Stimulated activated CD4-positive, alpha-beta T cell treated with anti-CD3 and anti-CD28 coated beads, Interleukin-12 subunit alpha, Interleukin-12 subunit beta, amount 100 ng/mL, for 24 hours (primary cell): ENCODE data around the gene HEXD.
"Not testable (repeated sequence)": the region's sequence is repeated elsewhere in the genome, so short reads cannot be mapped to it uniquely, and the experiment has no call there.

Source experiments
- DNase-seq, 2 experiments: peaks; one replicate each; pipeline ENCODE4 v3.0.0-alpha.2; 2020; ENCODE audit warnings: low read depth in 2 of 2

Gene HEXD

DNA sequence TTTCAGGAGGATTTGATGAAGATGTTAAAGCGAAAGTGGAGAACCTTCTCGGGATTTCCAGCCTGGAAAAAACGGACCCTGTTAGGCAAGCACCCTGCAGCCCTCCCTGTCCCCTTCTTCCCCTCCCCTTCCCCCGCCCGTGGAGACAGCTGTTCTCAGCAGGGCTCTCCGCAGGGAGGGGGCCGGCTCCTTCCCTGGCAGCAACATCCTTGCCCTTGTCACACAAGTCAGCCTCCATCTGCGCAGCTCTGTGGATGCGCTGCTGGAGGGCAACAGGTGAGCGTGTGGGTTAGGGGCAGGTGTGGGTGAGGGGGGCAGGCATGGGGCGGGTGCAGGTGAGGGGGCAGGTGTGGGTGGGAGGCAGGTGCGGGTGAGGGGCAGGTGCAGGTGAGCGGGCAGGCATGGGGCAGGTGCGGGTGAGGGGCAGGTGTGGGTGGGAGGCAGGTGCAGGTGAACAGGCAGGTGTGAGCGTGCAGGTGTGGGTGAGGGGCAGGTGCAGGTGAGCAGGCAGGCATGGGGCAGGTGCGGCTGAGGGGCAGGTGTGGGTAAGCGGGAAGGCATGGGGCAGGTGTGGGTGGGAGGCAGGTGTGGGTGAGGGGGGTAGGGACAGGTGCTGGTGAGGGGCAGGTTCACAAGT, 23.0 kb downstream of the HEXD start:
- DNase-seq = no peak

DNA sequence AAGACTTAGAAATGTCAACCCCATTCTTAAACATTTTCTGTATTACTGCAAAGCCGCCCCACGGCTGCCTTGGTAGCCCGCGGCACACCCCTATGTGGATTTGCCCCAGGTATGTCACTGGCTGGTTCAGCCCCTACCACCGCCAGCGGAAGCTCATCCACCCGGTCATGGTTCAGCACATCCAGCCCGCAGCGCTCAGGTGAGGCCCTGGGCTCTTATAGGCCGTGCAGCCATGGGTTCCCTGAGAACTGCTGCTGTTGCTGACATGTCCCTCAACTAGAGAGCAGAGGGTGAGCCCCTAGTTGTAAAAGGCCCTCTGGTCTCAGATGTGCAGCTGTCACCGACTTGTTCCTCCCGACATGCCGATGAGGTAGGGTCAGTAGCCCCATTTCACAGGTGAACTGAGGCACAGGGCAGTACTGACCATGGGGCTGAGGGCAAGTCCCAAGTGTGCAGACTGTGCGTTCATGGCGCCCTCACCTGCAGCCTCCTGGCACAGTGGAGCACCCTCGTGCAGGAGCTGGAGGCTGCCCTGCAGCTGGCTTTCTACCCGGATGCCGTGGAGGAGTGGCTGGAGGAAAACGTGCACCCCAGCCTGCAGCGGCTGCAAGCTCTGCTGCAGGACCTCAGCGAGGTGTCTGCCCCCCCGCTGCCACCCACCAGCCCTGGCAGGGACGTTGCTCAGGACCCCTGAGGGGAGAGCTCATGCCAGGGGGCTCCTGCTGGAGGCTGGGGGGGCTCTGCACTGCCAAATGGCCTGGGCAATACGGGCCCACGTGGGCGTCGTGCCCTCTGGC, 23.7 kb downstream of the HEXD start:
- DNase-seq = no peak

DNA sequence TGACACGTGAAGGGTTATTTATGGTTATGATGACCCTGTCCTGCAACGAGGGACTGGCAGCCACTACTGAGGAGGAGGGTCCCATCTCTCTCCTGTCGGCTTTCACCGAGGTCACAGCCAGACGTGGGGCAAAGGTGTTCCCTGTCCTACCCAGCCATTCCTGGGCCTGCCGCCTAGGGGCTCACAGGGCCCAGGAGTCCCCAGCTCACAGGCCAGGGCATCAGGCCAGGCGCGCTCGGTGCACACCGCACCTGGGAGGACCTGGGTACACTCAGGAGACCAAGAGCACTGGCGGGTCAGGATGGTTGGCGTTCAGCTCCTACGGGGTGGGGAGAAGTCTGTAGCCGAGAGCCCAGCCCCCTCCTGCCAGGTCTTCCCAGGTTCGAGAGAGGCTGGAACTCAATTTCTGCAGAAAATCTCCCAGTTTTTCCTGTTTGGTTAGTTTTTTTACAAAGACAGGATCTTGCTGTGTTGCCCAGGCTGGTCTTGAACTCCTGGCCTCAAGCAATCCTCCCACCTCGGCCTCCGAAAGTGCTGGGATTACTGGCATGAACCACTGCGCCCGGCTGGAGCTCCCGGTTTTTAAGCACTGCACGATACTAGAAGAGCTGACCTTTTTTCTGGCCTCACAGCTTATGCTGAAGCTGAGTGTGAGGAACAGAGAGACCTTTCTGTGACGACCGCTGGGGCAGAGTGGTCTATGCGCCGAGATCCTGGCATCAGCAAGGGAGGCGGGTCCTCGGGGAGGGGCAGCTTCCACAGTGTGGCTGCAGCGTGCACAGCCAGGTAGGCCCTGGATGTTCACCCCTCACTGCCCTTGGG, 24.7 kb downstream of the HEXD start:
- no peak for DNase-seq

DNA sequence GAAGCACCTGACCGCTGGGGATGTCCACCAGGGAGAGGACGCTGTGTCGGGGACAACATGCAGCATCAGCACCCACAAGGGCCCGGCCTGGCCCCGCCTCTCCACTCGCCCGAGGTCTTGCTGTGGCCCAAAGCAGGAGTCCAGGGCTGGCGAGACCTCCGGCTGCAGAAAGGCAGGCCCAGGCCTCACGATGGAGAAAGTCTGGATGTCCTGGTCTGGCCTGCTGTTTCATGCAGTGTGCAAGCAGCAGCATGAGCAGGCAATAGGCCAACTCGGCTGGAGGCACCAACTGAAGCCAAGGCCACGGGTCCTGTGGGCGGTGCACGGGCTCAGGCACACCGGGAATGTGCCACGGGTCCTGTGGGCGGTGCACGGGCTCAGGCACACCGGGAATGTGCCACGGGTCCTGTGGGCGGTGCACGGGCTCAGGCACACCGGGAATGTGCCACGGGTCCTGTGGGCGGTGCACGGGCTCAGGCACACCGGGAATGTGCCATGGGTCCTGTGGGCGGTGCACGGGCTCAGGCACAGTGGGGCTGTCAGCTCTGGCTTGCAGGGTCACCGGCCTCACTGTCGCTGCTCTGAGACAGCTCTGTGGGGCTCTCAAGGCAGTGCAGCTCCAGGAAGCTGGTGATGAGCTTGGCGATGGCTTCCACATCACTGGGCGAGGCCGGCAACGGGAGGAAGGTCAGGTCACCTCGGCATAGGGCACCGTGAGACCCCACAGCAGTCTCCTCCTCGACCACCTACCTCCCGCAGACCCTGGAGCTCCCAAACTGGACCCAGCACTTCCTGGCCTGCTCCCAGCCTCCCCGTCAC, 25.5 kb downstream of the HEXD start:
- no peak for DNase-seq

DNA sequence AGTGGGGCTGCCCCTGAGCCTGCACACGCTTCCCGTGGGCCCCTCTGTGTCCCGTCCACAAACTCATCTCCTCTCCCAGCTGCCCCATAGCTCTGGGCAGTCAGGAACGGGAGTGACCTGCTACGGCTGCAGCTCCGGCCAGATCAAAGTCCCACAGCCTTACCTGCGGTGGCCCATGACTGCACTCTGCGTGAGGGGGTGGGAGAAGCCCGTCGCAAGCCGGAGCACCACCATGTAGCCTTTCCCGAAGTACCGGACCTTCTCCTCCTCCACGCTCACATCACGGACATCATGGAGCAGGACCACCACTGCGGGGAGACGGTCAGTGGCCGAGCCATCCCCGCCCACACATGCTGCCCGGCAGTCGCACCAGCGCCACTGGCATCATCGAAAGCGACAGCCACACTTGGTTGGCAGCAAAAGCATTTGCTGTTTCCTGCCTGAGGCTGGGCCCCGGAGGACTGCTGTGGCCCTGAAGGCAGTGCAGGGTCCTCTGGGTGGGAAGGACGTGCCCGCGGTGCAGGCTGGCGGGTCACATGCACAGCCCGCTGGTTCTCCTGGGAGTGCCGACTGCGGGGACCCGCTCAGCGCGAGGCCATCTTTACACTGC, 26.2 kb downstream of the HEXD start:
- DNase-seq = no peak

DNA sequence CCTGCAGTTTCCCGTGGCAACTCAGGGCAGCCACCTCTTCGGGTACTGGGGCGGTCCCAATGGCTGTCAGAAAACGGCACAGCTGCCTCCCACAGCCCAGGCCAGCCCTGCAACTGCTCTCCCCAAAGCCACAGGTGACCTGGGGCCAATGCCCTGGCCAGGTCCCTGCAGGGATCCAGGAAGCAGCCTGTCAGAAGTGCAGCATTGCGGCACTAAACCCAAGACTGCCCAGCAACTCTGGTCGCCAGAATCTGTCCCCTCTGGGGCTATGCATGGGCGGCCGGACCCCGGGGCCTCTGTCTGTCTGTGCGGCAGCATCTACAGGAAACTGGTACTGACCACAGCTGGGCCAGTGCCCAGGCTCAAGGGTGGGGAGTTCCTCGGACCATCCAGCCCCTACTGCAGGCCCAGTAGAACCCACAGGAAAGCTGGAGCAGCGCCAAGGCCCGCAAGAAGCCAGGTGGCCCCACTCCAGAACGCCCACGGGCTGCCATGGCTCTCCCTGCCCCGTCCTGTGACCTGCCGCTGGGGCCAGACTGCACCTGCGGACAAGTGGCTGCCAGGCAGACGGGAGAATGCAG, 26.9 kb downstream of the HEXD start:
- DNase-seq = no peak

DNA sequence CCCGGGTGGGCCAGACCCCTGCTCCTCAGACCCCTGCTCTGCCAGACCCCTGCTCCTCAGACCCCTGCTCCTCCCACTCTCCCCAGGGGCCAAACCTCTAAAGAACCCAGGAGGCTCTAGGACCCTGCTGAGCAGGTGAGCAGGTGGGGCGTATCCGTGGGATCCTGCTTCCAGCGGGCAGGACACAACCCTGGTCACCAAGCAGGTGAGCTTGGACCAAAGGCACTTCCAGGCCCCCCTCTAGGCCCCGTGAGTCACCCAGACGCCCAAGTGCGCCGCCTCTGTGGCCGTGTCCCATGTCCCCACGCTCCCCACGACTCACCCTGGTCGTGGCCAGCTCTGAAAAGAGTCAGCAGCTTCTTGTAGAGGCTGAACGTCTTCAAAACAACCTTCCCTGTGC, 27.4 kb downstream of the HEXD start:
- DNase-seq = no peak

DNA sequence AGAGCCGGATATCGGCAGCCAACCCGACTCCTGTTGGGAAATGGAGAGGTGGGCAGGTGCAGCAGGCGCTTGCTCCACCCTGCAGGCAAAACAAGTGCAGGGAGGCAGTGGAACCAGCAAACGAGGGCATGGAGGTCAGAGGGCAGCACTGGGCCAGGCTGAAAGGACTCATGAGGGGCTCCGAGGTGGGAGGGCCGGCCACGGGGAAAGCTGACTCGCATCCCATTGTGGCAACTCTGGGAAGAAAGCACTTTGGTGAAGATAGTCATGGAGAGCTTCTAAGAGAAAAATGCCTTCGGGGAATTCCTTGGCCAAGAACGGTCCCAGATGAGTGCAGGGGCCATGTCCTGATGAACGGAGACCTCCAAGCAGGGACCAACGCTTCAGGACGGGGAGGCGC, 28.0 kb downstream of the HEXD start:
- DNase-seq = no peak

DNA sequence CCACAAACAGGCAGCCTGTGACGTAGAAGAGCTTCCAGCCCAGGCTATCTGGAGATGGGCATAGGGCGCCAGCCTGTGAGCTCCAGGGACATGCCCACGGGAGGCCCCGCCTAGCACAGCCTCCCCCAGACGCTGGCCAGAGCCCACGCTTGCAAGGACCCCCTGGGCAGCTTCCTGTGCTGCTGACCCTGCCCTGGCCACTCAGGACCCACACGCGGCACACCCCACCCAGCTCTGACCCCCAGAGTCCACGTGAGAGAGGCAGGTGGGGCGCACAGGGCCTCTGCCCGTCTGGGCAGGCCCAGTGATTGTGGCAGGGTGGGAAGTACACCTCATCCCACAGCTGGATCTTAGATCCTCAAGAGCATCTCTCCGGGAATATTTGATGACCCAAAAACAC, 28.5 kb downstream of the HEXD start:
- no peak for DNase-seq

DNA sequence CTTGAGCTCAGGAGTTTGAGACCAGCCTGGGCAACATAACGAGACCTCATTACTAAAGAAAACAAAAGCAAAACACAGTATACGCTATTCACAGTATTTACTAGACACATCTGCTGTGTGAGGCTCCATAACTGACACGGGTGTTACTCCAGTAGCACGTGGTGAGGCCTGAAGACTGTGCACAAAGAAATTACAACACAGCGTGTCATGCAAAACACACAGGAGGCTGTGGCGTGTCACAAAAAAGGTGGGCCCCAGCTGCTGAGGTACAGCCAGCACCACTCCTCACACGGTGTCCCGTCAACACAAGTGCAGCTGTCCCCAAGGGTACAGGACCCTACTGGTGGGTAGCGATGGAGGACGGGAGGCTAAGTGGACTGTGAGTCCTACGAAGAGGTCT, 29.7 kb downstream of the HEXD start:
- DNase-seq = no peak

DNA sequence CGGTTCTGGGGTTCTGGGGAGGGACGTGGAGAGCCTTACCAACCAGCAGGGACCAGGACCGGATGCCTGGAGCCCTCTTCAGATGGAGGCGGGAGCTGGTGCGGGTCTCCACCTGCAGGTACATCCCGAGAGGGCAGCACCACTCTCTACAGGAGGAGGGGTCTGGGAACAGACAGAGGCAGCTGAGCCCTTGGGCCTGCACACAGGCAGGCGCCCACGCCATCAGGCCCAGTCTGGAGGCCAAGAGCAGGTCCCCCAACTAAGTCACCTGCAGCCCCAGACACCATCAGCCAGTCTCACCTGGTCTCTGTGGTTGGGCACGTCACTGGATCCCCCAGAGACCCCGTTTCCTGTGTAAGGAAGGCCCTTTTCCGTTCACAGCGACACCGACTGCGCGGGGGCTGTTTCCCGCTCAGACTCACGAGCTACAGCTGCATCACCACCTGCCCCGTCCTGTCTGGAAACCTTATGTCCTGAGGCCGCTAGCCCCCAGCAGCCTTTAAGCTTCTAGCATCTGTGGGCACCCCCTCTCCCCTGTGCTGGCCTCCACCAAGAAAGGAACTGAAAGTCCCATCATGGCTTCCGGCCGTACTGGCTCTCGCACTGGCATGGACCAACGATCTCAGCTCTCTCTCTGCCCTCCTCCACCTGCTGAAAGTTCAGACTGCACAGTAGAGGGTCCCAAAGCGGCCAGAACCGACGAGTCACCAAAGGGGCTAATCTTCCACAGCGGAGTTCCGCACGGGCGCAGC, 31.2 kb downstream of the HEXD start:
- DNase-seq = peak; percentile 31 to 64

DNA sequence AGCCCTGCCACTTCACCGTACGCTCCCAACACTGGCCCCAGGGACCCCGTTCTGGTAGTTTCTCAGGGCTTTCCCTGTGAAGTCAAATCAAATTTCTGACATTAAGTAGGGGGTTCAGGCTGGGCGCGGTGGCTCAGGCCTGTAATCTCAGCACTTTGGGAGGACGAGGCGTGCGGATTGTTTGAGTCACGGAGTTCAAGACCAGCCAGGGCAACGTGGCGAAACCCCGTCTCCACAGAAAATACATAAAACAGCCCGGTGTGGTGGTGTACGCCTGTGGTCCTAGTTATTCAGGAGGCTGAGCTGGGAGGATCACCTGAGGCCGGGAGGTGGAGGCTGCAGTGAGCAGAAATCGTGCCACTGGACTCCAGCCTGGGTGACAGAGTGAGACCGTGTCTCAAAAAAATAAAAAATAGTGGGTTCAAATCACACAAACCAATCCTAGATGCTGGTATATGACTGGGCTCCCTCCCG, 31.8 kb downstream of the HEXD start:
- DNase-seq = peak in 1 of 2 experiments; percentile 20

DNA sequence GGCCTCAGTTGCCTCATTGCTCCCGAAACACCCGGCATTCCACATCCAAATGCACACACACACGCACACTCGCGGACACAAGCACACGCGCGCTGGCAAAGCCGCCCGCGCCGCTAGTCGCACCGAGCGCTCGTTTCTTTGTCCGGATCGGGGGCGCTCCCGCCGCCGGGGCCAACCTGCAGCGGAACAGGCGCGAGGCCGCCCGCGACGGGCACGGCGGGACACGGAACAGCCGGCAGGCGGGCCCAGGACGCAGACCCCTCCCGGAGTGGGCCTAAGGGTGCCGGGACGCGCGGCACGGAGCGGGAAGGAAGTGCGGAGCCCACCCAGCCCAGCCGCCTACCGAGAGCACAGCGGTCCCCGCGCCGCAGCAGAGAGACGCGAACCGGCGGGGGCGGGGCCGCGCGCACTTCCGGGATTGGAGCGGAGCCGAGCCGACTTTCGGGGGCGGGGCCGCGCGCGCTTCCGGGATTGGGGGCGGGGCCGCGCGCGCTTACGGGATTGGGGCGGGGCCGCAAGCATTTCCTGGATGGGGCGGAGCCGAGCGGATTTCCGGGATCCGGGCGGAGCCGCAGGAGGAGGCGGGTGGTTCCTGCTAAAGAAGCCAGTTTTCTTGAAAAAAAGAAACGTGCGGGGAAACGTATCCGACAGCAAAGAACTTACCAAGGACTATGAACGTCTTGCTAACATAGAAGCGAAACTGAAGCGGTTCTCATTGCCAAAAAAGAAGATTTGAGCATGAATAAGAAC, 32.4 kb downstream of the HEXD start, which contains the start of gene CYBC1:
Gene CYBC1, minus strand, starts transcription at position 396 of the 750 bp plus-strand sequence. CDS start 1,498 bp downstream, outside the sequence.
- DNase-seq = peak; percentile 93 to 94

DNA sequence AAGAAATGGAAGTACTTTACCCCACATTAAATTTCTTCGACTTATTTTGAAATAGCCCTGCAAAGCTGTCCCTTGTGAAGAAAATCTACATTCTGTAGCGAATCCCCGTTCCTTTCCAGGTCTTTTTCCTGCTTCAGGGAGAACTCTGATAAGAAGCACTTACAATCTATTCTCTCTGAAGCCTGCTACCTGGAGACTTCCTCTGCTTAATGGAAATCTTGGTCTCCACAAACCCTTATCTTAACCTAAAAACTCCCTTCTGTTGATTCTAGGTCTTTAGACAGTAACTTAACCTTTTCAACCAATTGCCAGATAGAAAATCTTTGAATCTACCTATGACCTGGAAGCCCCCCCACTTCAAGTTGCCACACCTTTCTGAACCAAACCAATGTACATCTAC, 34.0 kb downstream of the HEXD start:
- no peak for DNase-seq

DNA sequence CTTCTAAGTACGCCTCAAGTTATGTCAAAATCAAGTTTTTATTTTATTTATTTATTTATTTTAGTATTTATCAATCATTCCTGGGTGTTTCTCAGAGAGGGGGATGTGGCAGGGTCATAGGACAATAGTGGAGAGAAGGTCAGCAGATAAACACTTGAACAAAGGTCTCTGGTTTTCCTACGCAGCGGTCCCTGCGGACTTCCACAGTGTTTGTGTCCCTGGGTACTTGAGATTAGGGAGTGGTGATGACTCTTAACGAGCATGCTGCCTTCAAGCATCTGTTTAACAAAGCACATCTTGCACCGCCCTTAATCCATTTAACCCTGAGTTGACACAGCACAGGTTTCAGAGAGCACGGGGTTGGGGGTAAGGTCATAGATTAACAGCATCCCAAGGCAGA, 35.0 kb downstream of the HEXD start:
- DNase-seq = not testable (repeated sequence)

DNA sequence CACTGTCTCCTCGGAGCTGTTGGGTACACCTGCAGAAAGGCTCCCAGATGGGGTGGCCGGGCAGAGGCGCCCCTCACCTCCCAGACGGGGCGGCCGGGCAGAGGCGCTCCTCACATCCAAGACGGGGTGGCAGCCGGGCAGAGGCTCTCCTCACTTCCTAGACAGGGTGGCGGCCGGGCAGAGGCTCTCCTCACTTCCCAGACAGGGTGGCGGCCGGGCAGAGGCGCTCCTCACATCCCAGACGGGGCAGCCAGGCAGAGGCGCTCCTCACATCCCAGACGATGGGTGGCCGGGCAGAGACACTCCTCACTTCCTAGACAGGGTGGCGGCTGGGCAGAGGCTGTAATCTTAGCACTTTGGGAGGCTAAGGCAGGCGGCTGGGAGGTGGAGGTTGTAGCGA, 35.6 kb downstream of the HEXD start:
- DNase-seq = not testable (repeated sequence)

DNA sequence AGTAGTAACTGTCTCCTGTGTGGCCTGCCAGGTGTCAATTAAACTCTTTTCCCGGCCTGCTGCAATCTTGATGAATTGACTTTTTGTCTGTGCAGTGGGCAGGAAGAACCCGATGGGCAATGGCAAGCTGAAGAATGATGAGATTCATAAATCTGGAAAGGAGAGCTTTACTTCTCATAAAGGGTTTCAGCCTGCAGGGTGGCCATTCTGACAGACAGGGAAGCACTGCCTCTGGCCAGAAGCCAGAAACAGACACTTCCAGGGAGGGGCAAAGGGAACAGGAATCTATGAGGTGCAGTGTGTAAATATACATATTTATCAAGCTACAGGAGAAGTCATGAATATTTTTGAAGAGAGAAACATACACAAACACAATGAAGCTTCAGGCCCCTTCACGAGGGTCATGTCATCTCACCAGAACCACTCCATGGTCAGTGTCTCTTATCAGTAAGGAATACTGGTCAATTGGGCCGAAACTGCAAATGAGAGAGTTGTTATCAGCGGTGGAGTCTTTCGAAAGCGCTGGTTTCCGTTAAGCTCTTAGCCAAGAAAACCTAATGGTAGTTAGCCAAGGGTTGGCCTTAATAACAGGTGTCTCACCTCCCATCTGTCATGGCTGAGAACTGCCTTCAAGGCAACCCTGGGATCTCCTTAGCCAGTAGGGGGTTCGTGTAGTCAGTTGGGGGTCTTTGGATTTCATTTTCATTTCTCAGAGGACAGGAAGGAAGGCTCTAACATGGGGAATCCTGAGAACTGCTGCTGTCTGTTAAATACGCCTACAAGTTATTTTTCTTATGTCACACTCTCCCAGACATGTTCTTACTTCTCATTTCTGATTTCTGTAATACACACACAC, 39.2 kb downstream of the HEXD start:
- DNase-seq = no peak

DNA sequence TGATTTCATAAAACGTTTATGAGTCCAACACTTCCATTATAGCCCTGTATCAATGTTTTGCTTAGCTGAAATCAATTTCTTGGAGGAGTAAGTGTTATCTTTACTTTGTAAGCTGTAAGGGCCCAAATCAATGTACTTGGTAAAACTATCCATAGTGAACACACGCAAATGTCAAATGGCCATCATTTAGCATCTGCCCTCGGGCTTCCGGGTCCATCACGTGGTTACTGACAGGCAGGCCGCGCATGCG, 39.7 kb downstream of the HEXD start:
- no peak for DNase-seq
